Loucy (cell line): ENCODE measurements around the gene GTPBP1.

Experiments used
- H2AFZ ChIP-seq: fragments of 200-600 bp; sonication (generic); 2 replicates; pipeline ENCODE4 v1.6.0; 2016; ENCODE audit warnings: antibody characterized with exemption, mild to moderate bottlenecking, low read length, moderate library complexity
- H3F3A ChIP-seq: fragments of 200-600 bp; 2 replicates; pipeline ENCODE4 v1.6.0; 2016; ENCODE audit warnings: antibody characterized with exemption, low read depth, mild to moderate bottlenecking
- H3K27me3 ChIP-seq: fragments of 200-600 bp; sonication (generic); 2 replicates; pipeline ENCODE4 v1.6.1; 2014; ENCODE audit warnings: low read length, mild to moderate bottlenecking; ENCODE audit not compliant: insufficient read depth, poor library complexity, severe bottlenecking
- H3K36me3 ChIP-seq: fragments of 200-600 bp; sonication (generic); 2 replicates; pipeline ENCODE4 v1.6.1; 2016; ENCODE audit warnings: low read length; ENCODE audit not compliant: insufficient read depth
- H3K4me1 ChIP-seq: fragments of 200-600 bp; sonication (generic); 2 replicates; pipeline ENCODE4 v1.5.1; 2014; ENCODE audit warnings: low read length, mild to moderate bottlenecking; ENCODE audit not compliant: insufficient read depth, poor library complexity, severe bottlenecking
- H3K4me2 ChIP-seq: fragments of 200-600 bp; sonication (generic); 2 replicates; pipeline ENCODE4 v1.6.0; 2014; ENCODE audit warnings: antibody characterized with exemption, low read length, low read depth, mild to moderate bottlenecking; ENCODE audit not compliant: poor library complexity, severe bottlenecking
- H3K4me3 ChIP-seq: fragments of 200-600 bp; sonication (generic); 2 replicates; pipeline ENCODE4 v1.5.1; 2014; ENCODE audit warnings: low read length, mild to moderate bottlenecking, mixed read lengths; ENCODE audit not compliant: poor library complexity, severe bottlenecking
- H3K79me2 ChIP-seq: fragments of 200-600 bp; sonication (generic); 2 replicates; pipeline ENCODE4 v1.6.1; 2014; ENCODE audit warnings: low read length; ENCODE audit not compliant: insufficient read depth
- H3K9ac ChIP-seq: fragments of 200-600 bp; sonication (generic); 2 replicates; pipeline ENCODE4 v1.6.0; 2014; ENCODE audit warnings: mild to moderate bottlenecking, low read depth, low read length, moderate library complexity; ENCODE audit not compliant: poor library complexity, severe bottlenecking
- H3K9me2 ChIP-seq: fragments of 200-600 bp; sonication (generic); replicated peaks from 2 replicates; pipeline ENCODE4 v1.6.1; 2016; ENCODE audit warnings: low read depth, low read length, mixed read lengths
- H3K9me3 ChIP-seq: fragments of 200-600 bp; sonication (generic); 2 replicates; pipeline ENCODE4 v1.6.1; 2014; ENCODE audit warnings: mild to moderate bottlenecking, antibody characterized with exemption, low read length, low read depth; ENCODE audit not compliant: insufficient read depth
- H4K20me1 ChIP-seq: fragments of 200-600 bp; sonication (generic); 2 replicates; pipeline ENCODE4 v1.6.0; 2014; ENCODE audit warnings: antibody characterized with exemption, low read length, mild to moderate bottlenecking; ENCODE audit not compliant: insufficient read depth, poor library complexity, severe bottlenecking
- CTCF ChIP-seq: fragments of 200-600 bp; sonication (generic); conservative IDR thresholded peaks from 2 replicates; pipeline ENCODE4 v1.5.1; 2014; ENCODE audit warnings: mild to moderate bottlenecking, antibody characterized with exemption, low read length
- EZH2phosphoT487 ChIP-seq: fragments of 200-600 bp; IDR thresholded peaks from 2 replicates; pipeline ENCODE4 v1.6.1; 2018; ENCODE audit warnings: antibody characterized with exemption, mild to moderate bottlenecking, moderate library complexity, borderline replicate concordance

GTPBP1 gene

DNA sequence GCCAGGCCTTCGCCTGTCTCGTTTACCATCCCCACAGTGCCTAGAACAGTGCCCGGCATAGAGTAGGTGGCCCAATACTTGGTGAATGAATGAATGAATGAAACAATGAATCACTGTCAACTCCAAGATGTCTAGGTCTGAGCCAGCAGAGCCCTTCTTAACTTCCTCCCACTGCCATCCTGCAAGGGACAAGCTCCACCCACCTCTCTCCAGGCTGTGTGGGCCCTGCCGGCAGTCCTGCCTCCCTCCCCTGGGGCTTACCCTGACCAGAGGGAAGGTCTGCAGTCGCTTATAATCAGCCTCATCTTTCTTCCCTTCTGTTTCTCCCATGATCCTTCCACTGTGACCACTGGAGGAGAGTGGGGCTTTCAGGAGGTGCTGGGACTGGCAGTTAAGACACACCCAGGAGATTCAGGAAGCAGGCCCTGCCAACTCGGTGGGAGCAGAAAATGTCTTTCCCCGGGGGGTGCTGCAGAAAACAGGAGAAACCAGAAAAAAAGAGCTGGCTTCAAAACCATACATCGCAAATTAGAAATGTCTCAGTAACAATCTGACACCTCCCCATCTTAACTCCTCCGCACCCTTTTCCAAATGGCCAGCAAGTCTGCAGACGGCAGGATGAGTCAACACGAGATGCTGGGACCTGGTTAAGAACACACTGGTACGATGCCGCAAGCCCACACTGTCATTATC, 76.8 kb downstream of the GTPBP1 start:
- Histone ChIP-seq H3K79me2 (no peaks in the 10 kb centered on the region), H3K9me3 (no peaks in the 10 kb centered on the region), H3K36me3 (no peaks in the 10 kb centered on the region), H3K27me3 (no peaks in the 10 kb centered on the region), H3K4me2 (peak overlapping the region; percentile 11), H3K4me3 (no peak overlapping the region), H3K4me1 (peaks cover 5% of the 10 kb centered on the region), H3F3A (no peaks in the 10 kb centered on the region), H3K9me2 (no peaks in the 10 kb centered on the region), H3K9ac (peak overlapping the region; percentile 38), H4K20me1 (no peaks in the 10 kb centered on the region), H2AFZ (peak overlapping the region; percentile 80)
- TF ChIP-seq CTCF (no peak), EZH2phosphoT487 (no peak)
